Hepatocyte (in vitro differentiated cells): ENCODE measurements around the gene PAPPA2. TPM values are rescaled to one million over a fixed set of nuclear protein-coding genes. Genes with fewer than 3 reads are reported as not detected.

ENCODE experiments used
- DNase-seq: peaks from one replicate; pipeline ENCODE4 v3.0.0-alpha.2; 2016; ENCODE audit warnings: low spot score
- H2AFZ ChIP-seq: fragments of 200-600 bp; sonication (generic); 2 replicates; pipeline ENCODE4 v1.6.0; 2016; ENCODE audit warnings: antibody characterized with exemption, mild to moderate bottlenecking
- H3K27ac ChIP-seq: fragments of 200-600 bp; sonication (generic); 2 replicates; pipeline ENCODE4 v1.5.1; 2016; ENCODE audit warnings: mild to moderate bottlenecking
- H3K27me3 ChIP-seq: fragments of 200-600 bp; sonication (generic); 2 replicates; pipeline ENCODE4 v1.6.1; 2016
- H3K36me3 ChIP-seq: fragments of 200-600 bp; sonication (generic); replicated peaks from 2 replicates; pipeline ENCODE4 v1.5.1; 2016; ENCODE audit warnings: low read depth; ENCODE audit not compliant: insufficient read depth
- H3K4me1 ChIP-seq: fragments of 200-600 bp; sonication (generic); 2 replicates; pipeline ENCODE4 v1.5.1; 2016; ENCODE audit warnings: mild to moderate bottlenecking, moderate library complexity; ENCODE audit not compliant: insufficient read depth
- H3K4me2 ChIP-seq: fragments of 200-600 bp; sonication (generic); 2 replicates; pipeline ENCODE4 v1.6.0; 2016
- H3K4me3 ChIP-seq: fragments of 200-600 bp; sonication (generic); 2 replicates; pipeline ENCODE4 v1.5.1; 2016; ENCODE audit warnings: mild to moderate bottlenecking
- H3K79me2 ChIP-seq: fragments of 200-600 bp; sonication (generic); 2 replicates; pipeline ENCODE4 v1.6.0; 2017; ENCODE audit warnings: mild to moderate bottlenecking
- H3K9me2 ChIP-seq: fragments of 200-600 bp; sonication (generic); replicated peaks from 2 replicates; pipeline ENCODE4 v1.6.0; 2017; ENCODE audit warnings: mild to moderate bottlenecking; ENCODE audit not compliant: insufficient read depth
- H3K9me3 ChIP-seq: fragments of 200-600 bp; sonication (generic); 2 replicates; pipeline ENCODE4 v1.5.1; 2016; ENCODE audit warnings: low read depth, mild to moderate bottlenecking
- H4K20me1 ChIP-seq: fragments of 200-600 bp; sonication (generic); 2 replicates; pipeline ENCODE4 v1.6.0; 2016; ENCODE audit warnings: mild to moderate bottlenecking; ENCODE audit not compliant: insufficient read depth, poor library complexity, severe bottlenecking
- CTCF ChIP-seq: fragments of 200-600 bp; sonication (generic); IDR thresholded peaks from 2 replicates; pipeline ENCODE4 v1.5.1; 2016; ENCODE audit warnings: antibody characterized with exemption, mild to moderate bottlenecking; ENCODE audit not compliant: poor library complexity
- EZH2 ChIP-seq: fragments of 200-600 bp; sonication (generic); IDR thresholded peaks from 2 replicates; pipeline ENCODE4 v1.6.1; 2016; ENCODE audit warnings: antibody characterized with exemption, mild to moderate bottlenecking, borderline replicate concordance
- EZH2phosphoT487 ChIP-seq: fragments of 200-600 bp; sonication (generic); IDR thresholded peaks from one replicate; pipeline ENCODE4 v1.6.1; 2018; ENCODE audit warnings: antibody characterized with exemption, mild to moderate bottlenecking, low read depth, moderate library complexity; ENCODE audit not compliant: unreplicated experiment, severe bottlenecking
- WGBS: methylation state at CpG from one replicate; pipeline ENCODE4 v1.1.6; 2016; ENCODE audit warnings: low lambda C conversion rate; ENCODE audit errors: missing lambda C conversion rate; 5-methylcytosine and 5-hydroxymethylcytosine counted together
- polyA plus RNA-seq: library from polyadenylated mRNA; unstranded; fragments of >200 nt; fragmentation: Nextera tagmentation; extraction: Ambion mirVana; gene quantifications from 2 replicates; pipeline ENCODE4 v1.2.1, GENCODE V29; 2016
- total RNA-seq: library from RNA; depleted of rRNA; stranded (reverse); fragments of >200 nt; gene quantifications from 2 replicates; pipeline ENCODE4 v1.2.3, GENCODE V29; 2014

The PAPPA2 gene
- total and polyA plus RNA-seq, 2 experiments from 2014 or later = 1.9 to 2.6 TPM

- no peaks in the 10 kb centered on the region for H3K36me3 ChIP-seq
- H3K27me3 ChIP-seq = no peaks in the 10 kb centered on the region
- no peak overlapping the region for H3K4me3 ChIP-seq
- H2AFZ ChIP-seq = no peak overlapping the region
- no peak for DNase-seq
- no peaks in the 10 kb centered on the region for H3K9me3 ChIP-seq
- no peak overlapping the region for H3K4me2 ChIP-seq
- H3K4me1 ChIP-seq = no peaks in the 10 kb centered on the region
- H3K27ac ChIP-seq = no peak overlapping the region
- H4K20me1 ChIP-seq = no peaks in the 10 kb centered on the region
- TF ChIP-seq EZH2 (no peak), EZH2phosphoT487 (no peak), CTCF (no peak)
- 63% methylated on average over 2 of the region's 2 CpGs for WGBS
- H3K79me2 ChIP-seq = no peaks in the 10 kb centered on the region
- H3K9me2 ChIP-seq = no peaks in the 10 kb centered on the region
Measured at GRCh38 chr1:176434234-176434633, 28.7 kb upstream of the PAPPA2 start.

- Histone ChIP-seq H3K4me2 (no peak overlapping the region), H3K36me3 (no peaks in the 10 kb centered on the region), H3K9me2 (no peaks in the 10 kb centered on the region), H4K20me1 (no peaks in the 10 kb centered on the region), H2AFZ (no peak overlapping the region), H3K4me3 (no peak overlapping the region), H3K27ac (no peak overlapping the region), H3K9me3 (no peaks in the 10 kb centered on the region), H3K4me1 (no peaks in the 10 kb centered on the region), H3K27me3 (no peaks in the 10 kb centered on the region), H3K79me2 (no peaks in the 10 kb centered on the region)
- DNase-seq = no peak
- TF ChIP-seq CTCF (no peak), EZH2 (no peak), EZH2phosphoT487 (no peak)
Measured at GRCh38 chr1:176436251-176436650, 26.7 kb upstream of the PAPPA2 start.

GRCh38 chr1:176440176-176440575 is 22.8 kb upstream of the PAPPA2 start:
- no peak for DNase-seq
- 83% methylated on average over 2 of the region's 2 CpGs for WGBS
- no peak for TF ChIP-seq CTCF
- TF ChIP-seq EZH2phosphoT487 = no peak
- no peak for TF ChIP-seq EZH2
- Histone ChIP-seq H3K4me2 (no peak overlapping the region), H3K27me3 (no peaks in the 10 kb centered on the region), H4K20me1 (no peaks in the 10 kb centered on the region), H3K9me2 (no peaks in the 10 kb centered on the region), H3K79me2 (no peaks in the 10 kb centered on the region), H3K36me3 (no peaks in the 10 kb centered on the region), H3K4me1 (no peaks in the 10 kb centered on the region), H3K4me3 (no peak overlapping the region), H2AFZ (no peak overlapping the region), H3K27ac (no peak overlapping the region), H3K9me3 (no peaks in the 10 kb centered on the region)

GRCh38 chr1:176444286-176444685 is 18.7 kb upstream of the PAPPA2 start:
- Histone ChIP-seq H3K4me3 (no peak overlapping the region), H4K20me1 (no peaks in the 10 kb centered on the region), H3K27ac (no peak overlapping the region), H3K27me3 (no peaks in the 10 kb centered on the region), H3K36me3 (no peaks in the 10 kb centered on the region), H3K9me3 (no peaks in the 10 kb centered on the region), H3K79me2 (no peaks in the 10 kb centered on the region), H3K9me2 (no peaks in the 10 kb centered on the region), H2AFZ (no peak overlapping the region), H3K4me1 (no peaks in the 10 kb centered on the region), H3K4me2 (no peak overlapping the region)
- DNase-seq = no peak
- TF ChIP-seq EZH2phosphoT487 (no peak), EZH2 (no peak), CTCF (peak; percentile 13)
- WGBS = 77% methylated on average over 4 of the region's 4 CpGs
